Upper lobe of left lung (tissue), 6 donors: Measurements from ENCODE around the gene COL8A1. TPM values are rescaled to one million over a fixed set of nuclear protein-coding genes. Genes with fewer than 3 reads are reported as not detected.
A peak's percentile ranks its signal among the peaks of the same experiment; 100 is the strongest.

Experiments
- ATAC-seq, 2 donors: fragments of 200-7000 bp; cut with Tn5 transposase; one replicate each; pipeline ENCODE4 v1.9.1; 2022; ENCODE audit warnings: mild to moderate bottlenecking in 2 of 2, moderate library complexity in 2 of 2; ENCODE audit not compliant: low FRiP score in 2 of 2
- DNase-seq, 2 donors: peaks; one replicate each; pipeline ENCODE4 v3.0.0-alpha.2; 2019 to 2020
- H3K27ac ChIP-seq, 4 donors: fragments of 200-600 bp; sonication (generic); one replicate each; pipeline ENCODE4 v1.5.1; 2016 to 2019
- H3K27me3 ChIP-seq, 4 donors: fragments of 200-600 bp; sonication (generic); one replicate each; pipeline ENCODE4 v1.5.1; 2017 to 2019
- H3K36me3 ChIP-seq, 4 donors: fragments of 200-600 bp; sonication (generic); one replicate each; pipeline ENCODE4 v1.5.1; 2016 to 2019
- H3K4me1 ChIP-seq, 4 donors: fragments of 200-600 bp; sonication (generic); one replicate each; pipeline ENCODE4 v1.5.1; 2018 to 2019
- H3K4me3 ChIP-seq, 4 donors: fragments of 200-600 bp; sonication (generic); one replicate each; pipeline ENCODE4 v1.5.1; 2017 to 2019; ENCODE audit warnings: mild to moderate bottlenecking in 2 of 4, moderate library complexity in 1 of 4
- H3K9me3 ChIP-seq, 4 donors: fragments of 200-600 bp; sonication (generic); one replicate each; pipeline ENCODE4 v1.5.1; 2018 to 2019
- CTCF ChIP-seq, 6 experiments: fragments of 450-650 bp in 4 of 6; fragments of 200-600 bp in 2 of 6; sonication (generic) in 2 of 6; IDR thresholded peaks; one replicate each; pipeline ENCODE4 v1.5.1; 2016 to 2019; ENCODE audit warnings: antibody characterized with exemption in 6 of 6
- EP300 ChIP-seq, 4 donors: sonication (generic); formaldehyde crosslinking; IDR thresholded peaks; one replicate each; pipeline ENCODE4 v1.5.1; 2017; ENCODE audit warnings: antibody characterized with exemption in 4 of 4, control low read depth in 2 of 4
- POLR2A ChIP-seq, 4 donors: fragments of 450-650 bp; IDR thresholded peaks; one replicate each; pipeline ENCODE4 v1.5.1; 2016 to 2017; ENCODE audit warnings: antibody characterized with exemption in 4 of 4, mild to moderate bottlenecking in 2 of 4
- POLR2AphosphoS5 ChIP-seq, 2 donors: sonication (generic); formaldehyde crosslinking; IDR thresholded peaks; one replicate each; pipeline ENCODE4 v1.5.1; 2017; ENCODE audit warnings: antibody characterized with exemption in 2 of 2
- WGBS, 2 donors: methylation state at CpG; one replicate each; pipeline ENCODE4 v1.1.5; 2017 to 2018; 5-methylcytosine and 5-hydroxymethylcytosine counted together
- total RNA-seq, 6 donors: library from RNA; depleted of rRNA in 4 of 6; stranded (reverse); fragments of >200 nt in 4 of 6; gene quantifications; one replicate each; pipeline versions ENCODE4 v1.1.0 to v1.2.1, GENCODE V29; 2016 to 2021
- donor health status: DM: no; HTN: no; CAD: no; lungs with moderate emphysema.
- donor health status: DM: no; HTN: yes; CAD: no; lungs with severe emphysema.

The COL8A1 gene
- total RNA-seq, 6 donors from 2014 or later, result 22.0 to 209 (median 115) TPM

- 50 to 60% methylated on average over 1 of the region's 1 CpG for WGBS, 2 donors
- no peaks in the 10 kb centered on the region for H3K36me3 ChIP-seq
- no peaks in the 10 kb centered on the region for H3K4me1 ChIP-seq
- no peak overlapping the region for H3K4me3 ChIP-seq
- ATAC-seq, result peak in 1 of 2 donors; percentile 74
- H3K27ac ChIP-seq, result no peak overlapping the region
- no peak for DNase-seq
- no peaks in the 10 kb centered on the region for H3K9me3 ChIP-seq
- TF ChIP-seq POLR2A (IDR thresholded peaks at IDR 0.05), result no peak
- TF ChIP-seq POLR2AphosphoS5 (IDR thresholded peaks at IDR 0.05), result no peak
- no peak for TF ChIP-seq CTCF (IDR thresholded peaks at IDR 0.05)
- no peak for TF ChIP-seq EP300 (IDR thresholded peaks at IDR 0.05)
- H3K27me3 ChIP-seq, result no peaks in the 10 kb centered on the region
These were observed 75.8 kb downstream of the COL8A1 start for GRCh38 chr3:99714146-99714545.

- Histone ChIP-seq H3K27ac (no peak overlapping the region), H3K4me1 (no peaks in the 10 kb centered on the region), H3K36me3 (no peaks in the 10 kb centered on the region), H3K4me3 (no peak overlapping the region), H3K27me3 (no peaks in the 10 kb centered on the region), H3K9me3 (no peaks in the 10 kb centered on the region)
- DNase-seq (no peak), ATAC-seq (no peak)
- 70 to 72% methylated on average over 2 of the region's 2 CpGs for WGBS, 2 donors
- TF ChIP-seq CTCF (IDR thresholded peaks at IDR 0.05), result no peak
- TF ChIP-seq POLR2A (IDR thresholded peaks at IDR 0.05), result no peak
- no peak for TF ChIP-seq POLR2AphosphoS5 (IDR thresholded peaks at IDR 0.05)
- no peak for TF ChIP-seq EP300 (IDR thresholded peaks at IDR 0.05)
These were observed 76.2 kb downstream of the COL8A1 start for GRCh38 chr3:99714575-99714974.

- Histone ChIP-seq H3K9me3 (no peaks in the 10 kb centered on the region), H3K27ac (no peak overlapping the region), H3K27me3 (no peaks in the 10 kb centered on the region), H3K4me1 (peaks cover 0 to 7% (median 1%) of the 10 kb centered on the region in 4 donors), H3K36me3 (no peaks in the 10 kb centered on the region), H3K4me3 (no peak overlapping the region)
- no peak for TF ChIP-seq EP300 (IDR thresholded peaks at IDR 0.05)
- no peak for TF ChIP-seq POLR2A (IDR thresholded peaks at IDR 0.05)
- no peak for TF ChIP-seq CTCF (IDR thresholded peaks at IDR 0.05)
- no peak for TF ChIP-seq POLR2AphosphoS5 (IDR thresholded peaks at IDR 0.05)
- no peak for DNase-seq
- no peak for ATAC-seq
- WGBS, 2 donors, result 62 to 64% methylated on average over 3 of the region's 3 CpGs
These were observed 78.1 kb downstream of the COL8A1 start for GRCh38 chr3:99716463-99716995.

- ATAC-seq, result no peak
- H3K9me3 ChIP-seq, result no peaks in the 10 kb centered on the region
- H3K4me1 ChIP-seq, result peaks cover 0 to 7% (median 2%) of the 10 kb centered on the region in 4 donors
- H3K4me3 ChIP-seq, result no peak overlapping the region
- WGBS, 2 donors, result 34 to 44% methylated on average over 8 of the region's 8 CpGs
- no peaks in the 10 kb centered on the region for H3K36me3 ChIP-seq
- H3K27me3 ChIP-seq, result no peaks in the 10 kb centered on the region
- no peak for TF ChIP-seq POLR2A (IDR thresholded peaks at IDR 0.05)
- TF ChIP-seq CTCF (IDR thresholded peaks at IDR 0.05), result no peak
- TF ChIP-seq POLR2AphosphoS5 (IDR thresholded peaks at IDR 0.05), result peak in 1 of 2 donors; percentile 57
- peak in 1 of 4 donors; percentile 48 for TF ChIP-seq EP300 (IDR thresholded peaks at IDR 0.05)
- DNase-seq, result peak in 1 of 2 donors; percentile 47
- peak overlapping the region in 1 of 4 donors; percentile 5 for H3K27ac ChIP-seq
These were observed 82.7 kb downstream of the COL8A1 start for GRCh38 chr3:99720985-99721632.

- TF ChIP-seq CTCF (IDR thresholded peaks at IDR 0.05) (no peak), EP300 (IDR thresholded peaks at IDR 0.05) (no peak)
These were observed 83.2 kb downstream of the COL8A1 start for GRCh38 chr3:99721633-99722007.

More at GRCh38 chr3:99721633-99722007, 83.2 kb downstream of the COL8A1 start:
- no peak overlapping the region for H3K4me3 ChIP-seq
- ATAC-seq, result no peak
- no peak for DNase-seq
- no peaks in the 10 kb centered on the region for H3K27me3 ChIP-seq
- no peak overlapping the region for H3K27ac ChIP-seq
- H3K36me3 ChIP-seq, result no peaks in the 10 kb centered on the region
- peaks cover 0 to 7% (median 2%) of the 10 kb centered on the region in 4 donors for H3K4me1 ChIP-seq
- no peaks in the 10 kb centered on the region for H3K9me3 ChIP-seq
- WGBS, 2 donors, result 52 to 62% methylated on average over 2 of the region's 2 CpGs
